Gastroesophageal sphincter (tissue), 3 donors: Measurements from ENCODE around the gene CCDC197.

Source experiments
- CTCF ChIP-seq, 4 experiments: fragments of 200-600 bp in 2 of 4; fragments of 450-650 bp in 2 of 4; sonication (generic) in 1 of 4; IDR thresholded peaks; one replicate each; pipeline ENCODE4 v1.5.1; 2017 to 2019; ENCODE audit warnings: antibody characterized with exemption in 4 of 4, mild to moderate bottlenecking in 2 of 4, moderate library complexity in 2 of 4
- POLR2A ChIP-seq, 2 donors: fragments of 450-650 bp; IDR thresholded peaks; one replicate each; pipeline ENCODE4 v1.6.1; 2017; ENCODE audit warnings: antibody characterized with exemption in 2 of 2, mild to moderate bottlenecking in 2 of 2, moderate library complexity in 1 of 2

DNA sequence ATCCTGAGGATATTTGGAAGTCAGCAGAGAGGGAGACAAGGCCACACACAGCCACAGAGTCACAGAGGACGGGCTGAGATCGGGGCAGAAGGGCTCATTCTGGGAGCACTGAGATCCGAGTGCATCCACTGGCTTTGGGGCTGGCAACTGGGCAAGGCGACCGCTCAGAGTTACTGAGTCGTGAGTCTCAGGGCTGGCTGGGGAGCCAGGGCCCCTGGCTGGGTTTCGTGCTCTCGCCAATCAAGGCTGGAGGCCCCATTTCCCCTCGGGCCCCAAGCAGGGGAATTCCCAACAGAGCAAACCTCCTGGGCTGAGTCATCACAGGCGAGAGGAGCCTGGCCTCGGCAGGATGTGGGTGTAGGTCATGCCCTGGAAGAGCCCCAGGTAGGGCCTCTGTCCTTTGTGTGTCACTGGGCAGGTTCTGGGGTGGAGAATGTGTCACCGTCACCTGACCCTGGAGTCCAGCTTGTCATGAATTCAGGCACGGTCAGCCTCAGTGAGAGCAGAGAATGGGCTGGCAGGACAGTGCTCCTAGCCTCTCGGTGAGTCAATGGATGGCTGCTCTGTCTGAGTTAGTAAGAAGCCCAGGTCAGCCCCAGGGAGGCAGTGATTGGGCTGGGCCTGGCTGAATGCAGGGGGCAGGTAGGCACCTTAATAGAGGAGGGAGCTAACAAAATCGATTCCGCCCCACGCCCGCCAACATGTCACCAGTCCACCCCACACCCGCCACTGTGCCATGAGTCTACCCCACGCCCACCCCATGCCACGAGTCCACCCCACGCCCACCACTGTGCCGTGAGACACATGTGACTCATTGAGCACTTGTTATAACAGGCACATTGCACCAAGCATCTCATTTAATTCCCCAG, 37.6 kb upstream of the CCDC197 start:
- TF ChIP-seq POLR2A (IDR thresholded peaks at IDR 0.05) (no peak), CTCF (IDR thresholded peaks at IDR 0.05) (no peak)
